Measurements from ENCODE around the gene INVS.
"Not testable (repeated sequence)": the region's sequence is repeated elsewhere in the genome, so short reads cannot be mapped to it uniquely, and the experiment has no call there.

The INVS gene

GRCh38 chr9:100070104-100071041 lies 28.7 kb upstream of the INVS start:
- in situ Hi-C loops (cut with HindIII; ENCODE audit: low pct_unique_long_range_greater_than_20kb, low sequenced_read_pairs): no loop called here
- TF ChIP-seq JUND (IDR thresholded peaks at IDR 0.05; ENCODE audit: low read depth): no peak
- no peak for DNase-seq (ENCODE audit: low read depth in 1 of 2, low spot score in 1 of 2)

- TF ChIP-seq JUND (IDR thresholded peaks at IDR 0.05; ENCODE audit: low read depth): no peak
- DNase-seq (ENCODE audit: low read depth in 1 of 2, low spot score in 1 of 2): no peak
- in situ Hi-C loops (cut with HindIII; ENCODE audit: low pct_unique_long_range_greater_than_20kb, low sequenced_read_pairs): no loop called here
Measured at GRCh38 chr9:100071271-100071670, 27.8 kb upstream of the INVS start.

- TF ChIP-seq JUND (IDR thresholded peaks at IDR 0.05; ENCODE audit: low read depth): no peak
- DNase-seq (ENCODE audit: low read depth in 1 of 2, low spot score in 1 of 2): no peak
- in situ Hi-C loops (cut with HindIII; ENCODE audit: low pct_unique_long_range_greater_than_20kb, low sequenced_read_pairs): no loop called here
Measured at GRCh38 chr9:100072805-100073204, 26.2 kb upstream of the INVS start.

- DNase-seq (ENCODE audit: low read depth in 1 of 2, low spot score in 1 of 2): no peak
- TF ChIP-seq JUND (IDR thresholded peaks at IDR 0.05; ENCODE audit: low read depth): no peak
- in situ Hi-C loops (cut with HindIII; ENCODE audit: low pct_unique_long_range_greater_than_20kb, low sequenced_read_pairs): no loop called here
Measured at GRCh38 chr9:100074093-100074492, 24.9 kb upstream of the INVS start.

GRCh38 chr9:100074989-100075388 lies 24.1 kb upstream of the INVS start:
- in situ Hi-C loops (cut with HindIII; ENCODE audit: low pct_unique_long_range_greater_than_20kb, low sequenced_read_pairs): no loop called here
- TF ChIP-seq JUND (IDR thresholded peaks at IDR 0.05; ENCODE audit: low read depth): no peak
- DNase-seq (ENCODE audit: low read depth in 1 of 2, low spot score in 1 of 2): no peak

- DNase-seq (ENCODE audit: low read depth in 1 of 2, low spot score in 1 of 2); in situ Hi-C loops (cut with HindIII; ENCODE audit: low pct_unique_long_range_greater_than_20kb, low sequenced_read_pairs): not testable (repeated sequence)
Measured at GRCh38 chr9:100076256-100076655, 22.8 kb upstream of the INVS start.

- no peak for TF ChIP-seq JUND (IDR thresholded peaks at IDR 0.05; ENCODE audit: low read depth)
- in situ Hi-C loops (cut with HindIII; ENCODE audit: low pct_unique_long_range_greater_than_20kb, low sequenced_read_pairs): no loop called here
- DNase-seq (ENCODE audit: low read depth in 1 of 2, low spot score in 1 of 2): no peak
Measured at GRCh38 chr9:100082782-100083181, 16.3 kb upstream of the INVS start.

GRCh38 chr9:100083448-100084127 lies 15.5 kb upstream of the INVS start:
- no peak for DNase-seq (ENCODE audit: low read depth in 1 of 2, low spot score in 1 of 2)
- in situ Hi-C loops (cut with HindIII; ENCODE audit: low pct_unique_long_range_greater_than_20kb, low sequenced_read_pairs): no loop called here
- TF ChIP-seq JUND (IDR thresholded peaks at IDR 0.05; ENCODE audit: low read depth): no peak

- DNase-seq (ENCODE audit: low read depth in 1 of 2, low spot score in 1 of 2): no peak
- TF ChIP-seq JUND (IDR thresholded peaks at IDR 0.05; ENCODE audit: low read depth): no peak
- in situ Hi-C loops (cut with HindIII; ENCODE audit: low pct_unique_long_range_greater_than_20kb, low sequenced_read_pairs): no loop called here
Measured at GRCh38 chr9:100084128-100084453, 15.0 kb upstream of the INVS start.

- in situ Hi-C loops (cut with HindIII; ENCODE audit: low pct_unique_long_range_greater_than_20kb, low sequenced_read_pairs): no loop called here
- TF ChIP-seq JUND (IDR thresholded peaks at IDR 0.05; ENCODE audit: low read depth): no peak
- no peak for DNase-seq (ENCODE audit: low read depth in 1 of 2, low spot score in 1 of 2)
Measured at GRCh38 chr9:100084734-100085133, 14.3 kb upstream of the INVS start.

GRCh38 chr9:100086097-100086635 lies 12.9 kb upstream of the INVS start:
- DNase-seq (ENCODE audit: low read depth in 1 of 2, low spot score in 1 of 2): no peak
- in situ Hi-C loops (cut with HindIII; ENCODE audit: low pct_unique_long_range_greater_than_20kb, low sequenced_read_pairs): no loop called here
- no peak for TF ChIP-seq JUND (IDR thresholded peaks at IDR 0.05; ENCODE audit: low read depth)

- in situ Hi-C loops (cut with HindIII; ENCODE audit: low pct_unique_long_range_greater_than_20kb, low sequenced_read_pairs): no loop called here
Measured at GRCh38 chr9:100087218-100087617, 11.8 kb upstream of the INVS start.

GRCh38 chr9:100088202-100088601 lies 10.8 kb upstream of the INVS start:
- TF ChIP-seq JUND (IDR thresholded peaks at IDR 0.05; ENCODE audit: low read depth): no peak
- in situ Hi-C loops (cut with HindIII; ENCODE audit: low pct_unique_long_range_greater_than_20kb, low sequenced_read_pairs): no loop called here
- DNase-seq (ENCODE audit: low read depth in 1 of 2, low spot score in 1 of 2): no peak

More at GRCh38 chr9:100087218-100087617, 11.8 kb upstream of the INVS start:
- no peak for TF ChIP-seq JUND (IDR thresholded peaks at IDR 0.05; ENCODE audit: low read depth)
- no peak for DNase-seq (ENCODE audit: low read depth in 1 of 2, low spot score in 1 of 2)

All from T47D (cell line).